Measurements from ENCODE around the gene ACBD7.
A peak's percentile ranks its signal among the peaks of the same experiment; 100 is the strongest.

ACBD7 gene

GRCh38 chr10:15088428-15089261 lies at the start of gene ACBD7:
Gene ACBD7, minus strand, starts transcription at chr10:15088776. Its CDS starts 48 bp downstream, at chr10:15088728.
- DNase-seq = peak in 55 of 56 donors; percentile 15 to 86 (median 60)

DNA sequence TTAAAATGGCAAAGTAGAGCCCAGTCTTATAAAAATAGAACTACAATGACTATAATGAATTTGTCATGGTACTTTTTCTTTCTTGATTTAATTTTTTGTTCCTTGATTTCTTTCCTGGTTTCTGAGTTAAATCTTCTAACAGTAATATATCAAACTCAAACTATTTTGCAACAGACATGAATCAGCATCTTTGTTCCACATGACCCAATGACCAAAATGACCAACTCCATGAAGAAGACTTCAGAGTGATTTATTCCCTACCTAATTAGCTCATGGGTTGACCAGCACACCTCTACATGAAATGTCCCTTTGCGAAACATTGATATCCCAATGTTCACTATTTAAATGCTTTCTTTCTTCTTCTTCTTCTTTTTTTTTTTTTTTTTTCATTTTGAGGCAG lies 49.1 kb upstream of the ACBD7 start:
- no peak for DNase-seq

GRCh38 chr10:15137036-15137359 lies 48.4 kb upstream of the ACBD7 start:
- DNase-seq = no peak

DNA sequence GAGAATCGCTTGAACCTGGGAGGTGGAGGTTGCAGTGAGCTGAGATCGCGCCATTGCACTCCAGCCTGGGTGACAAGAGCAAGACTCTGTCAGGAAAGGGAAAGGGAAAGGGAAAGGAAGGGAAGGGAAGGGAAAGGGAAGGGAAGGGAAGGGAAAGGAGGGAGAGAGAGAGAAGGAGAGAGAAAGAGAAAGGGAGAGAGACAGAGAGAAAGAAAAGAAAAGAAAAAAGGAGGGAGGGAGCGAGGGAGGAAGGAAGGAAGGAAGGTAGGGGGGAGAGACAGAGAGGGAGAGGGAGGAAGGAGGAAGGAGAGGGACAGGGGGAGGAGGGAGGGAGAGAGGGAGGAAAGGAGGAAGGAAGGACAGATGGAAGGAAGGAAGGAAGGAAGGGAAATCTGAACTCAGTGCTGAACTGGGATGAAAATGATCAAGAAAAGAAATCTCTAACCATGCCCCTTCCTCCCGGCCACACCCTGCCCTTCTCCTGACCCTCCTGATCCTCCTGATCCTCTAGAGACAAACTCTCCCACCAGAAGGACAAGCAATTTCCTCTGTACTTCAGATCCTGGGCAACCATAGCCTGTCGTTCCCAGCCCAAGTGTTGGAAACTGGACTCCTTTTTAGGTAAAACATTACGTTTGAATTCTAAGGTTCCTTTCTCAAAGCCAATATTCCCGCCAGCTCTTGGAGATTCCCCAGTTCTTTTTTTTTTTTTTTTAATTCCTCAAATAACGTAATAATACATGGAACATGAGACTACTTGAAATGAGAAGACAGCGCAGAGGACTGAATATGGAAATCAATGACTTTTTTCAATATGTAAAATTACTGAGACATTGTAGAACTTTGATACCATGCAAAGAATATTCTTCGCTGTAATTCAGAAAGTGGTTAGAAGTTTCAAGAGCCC lies 47.8 kb upstream of the ACBD7 start:
- DNase-seq = no peak

- DNase-seq = no peak
These were observed 42.8 kb upstream of the ACBD7 start for GRCh38 chr10:15131330-15131729.

- DNase-seq = no peak
These were observed 36.3 kb upstream of the ACBD7 start for GRCh38 chr10:15124908-15125307.

- DNase-seq = no peak
These were observed 35.6 kb upstream of the ACBD7 start for GRCh38 chr10:15124190-15124589.

DNA sequence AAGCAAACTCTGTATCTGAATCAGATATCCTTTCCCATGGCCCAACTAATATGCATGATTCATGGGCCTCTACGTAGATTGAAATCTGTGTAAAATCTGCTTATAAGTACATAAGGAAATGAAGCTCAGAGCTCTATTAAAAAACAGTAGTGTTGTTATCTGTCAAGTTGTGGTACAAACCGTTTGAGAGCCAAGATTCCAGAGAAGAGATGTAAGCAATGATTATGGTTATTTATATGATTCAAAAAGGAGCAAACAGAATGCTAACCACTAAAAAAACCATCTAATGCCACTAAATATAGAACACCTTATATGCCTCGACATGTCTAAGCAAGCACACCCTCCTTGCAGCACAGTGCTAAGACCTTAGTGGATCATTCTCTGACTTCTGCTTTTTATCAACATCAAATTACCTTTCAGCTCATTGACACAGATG lies 35.2 kb upstream of the ACBD7 start:
- DNase-seq = no peak

GRCh38 chr10:15122477-15123030 lies 34.0 kb upstream of the ACBD7 start:
- no peak for DNase-seq

- DNase-seq = no peak
These were observed 33.1 kb upstream of the ACBD7 start for GRCh38 chr10:15121707-15122106.

GRCh38 chr10:15120523-15120922 lies 31.9 kb upstream of the ACBD7 start:
- no peak for DNase-seq

GRCh38 chr10:15118615-15119014 lies 30.0 kb upstream of the ACBD7 start:
- DNase-seq = no peak

DNA sequence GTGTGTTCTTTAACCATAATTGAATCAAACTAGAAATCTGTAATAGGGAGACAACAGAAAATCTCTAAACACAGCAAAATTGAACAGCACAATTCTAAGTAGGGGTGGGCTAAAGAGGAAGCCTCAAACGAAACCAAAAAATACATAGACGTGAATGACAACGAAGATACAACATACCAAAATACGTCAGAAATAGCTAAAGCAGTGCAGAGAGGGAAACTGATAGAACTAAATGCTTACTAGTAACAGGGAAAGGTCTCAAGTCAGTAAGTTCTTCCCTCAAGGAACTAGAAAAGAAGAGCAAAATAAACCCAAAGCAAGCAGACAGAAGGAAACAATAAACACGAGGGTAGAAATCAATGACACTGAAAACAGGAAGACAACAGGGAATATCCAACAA lies 27.6 kb upstream of the ACBD7 start:
- no peak for DNase-seq

- DNase-seq = no peak
These were observed 25.2 kb upstream of the ACBD7 start for GRCh38 chr10:15113766-15114165.

DNA sequence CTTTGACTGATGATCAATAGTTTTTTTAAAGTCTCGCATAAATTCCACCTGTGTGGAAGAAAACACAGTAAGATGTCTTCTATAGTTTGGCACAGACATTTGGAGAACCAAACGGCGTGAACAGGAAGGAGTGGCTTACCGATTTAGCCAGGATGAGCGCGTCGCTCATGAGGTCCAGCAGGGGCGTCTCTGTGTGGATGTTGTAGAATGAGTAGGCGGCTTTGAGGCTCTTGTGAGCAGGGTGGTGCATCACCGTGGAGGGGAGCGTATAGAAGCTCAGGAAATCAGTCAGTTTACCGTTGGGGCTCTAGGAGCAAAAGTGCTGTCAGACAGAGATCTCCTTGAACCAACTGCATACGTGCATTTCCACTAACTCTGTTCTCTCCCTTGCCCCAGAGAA lies 24.1 kb upstream of the ACBD7 start:
- DNase-seq = no peak

DNA sequence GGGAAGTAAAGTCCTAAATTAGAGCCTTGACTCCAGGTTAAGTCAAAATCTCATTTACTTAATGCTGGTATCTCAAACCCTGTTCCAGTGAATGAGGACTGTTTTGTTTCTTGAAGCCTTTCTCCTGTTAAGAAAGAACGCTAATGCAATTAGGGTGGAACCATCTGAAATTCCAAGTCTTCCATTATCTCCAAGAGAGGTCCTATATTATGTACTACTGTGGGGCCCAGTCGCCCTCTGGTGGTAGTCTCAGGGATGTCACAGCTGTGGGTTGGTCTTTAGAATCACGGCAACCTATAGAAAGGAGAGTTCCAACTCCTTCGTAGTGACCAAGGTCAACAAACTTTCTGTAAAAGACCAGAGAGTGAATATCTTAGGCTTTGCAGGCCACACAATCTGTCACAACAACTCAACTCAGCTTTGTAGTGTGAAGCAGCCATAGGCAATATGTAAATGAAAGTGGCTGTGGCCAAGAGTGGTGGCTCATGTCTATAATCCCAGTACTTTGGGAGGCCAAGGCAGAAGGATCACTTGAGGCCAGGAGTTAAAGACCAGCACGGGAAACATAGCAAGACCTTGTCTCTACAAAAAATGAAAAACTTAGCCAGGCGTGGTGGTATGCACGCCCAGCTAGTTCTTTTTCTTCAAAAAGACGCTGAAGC lies 17.9 kb upstream of the ACBD7 start:
- DNase-seq = peak in 35 of 56 donors; percentile 1 to 76 (median 21)

- no peak for DNase-seq
These were observed 14.9 kb upstream of the ACBD7 start for GRCh38 chr10:15103513-15103912.

GRCh38 chr10:15099886-15100285 lies 11.3 kb upstream of the ACBD7 start:
- DNase-seq = no peak

GRCh38 chr10:15097011-15097812 lies 8.6 kb upstream of the ACBD7 start, which contains the start of gene RPP38:
Gene RPP38, plus strand, starts transcription at chr10:15097355. Its CDS starts 5,960 bp downstream, at chr10:15103315.
- peak; percentile 42 to 100 (median 94) for DNase-seq

DNA sequence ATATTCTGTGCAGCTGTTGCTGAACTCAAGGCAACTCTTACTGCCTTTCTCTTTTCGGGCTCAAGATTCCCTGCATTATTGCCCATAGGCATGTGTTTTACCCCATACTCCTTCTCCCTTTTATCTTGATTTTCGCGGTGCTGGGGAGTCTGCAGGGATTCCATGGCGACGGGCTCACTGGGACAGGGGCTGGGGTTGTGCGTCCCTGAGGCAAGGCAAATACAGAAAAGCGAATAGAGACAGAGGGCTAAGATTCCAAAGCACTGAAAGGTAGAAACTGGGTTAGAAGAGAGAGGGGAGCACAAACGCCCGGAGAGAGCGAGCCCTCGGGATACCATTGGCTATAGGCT lies 8.1 kb upstream of the ACBD7 start:
- DNase-seq = no peak
